ENCODE measurements around the gene ATP5F1C. TPM values are rescaled to one million over a fixed set of nuclear protein-coding genes. Genes with fewer than 3 reads are reported as not detected.
A peak's percentile ranks its signal among the peaks of the same experiment; 100 is the strongest.

Gene ATP5F1C
- total RNA-seq, 2 donors from 2014 or later, result 444 to 610 TPM

- Histone ChIP-seq H3K9ac (ENCODE audit: low read depth in 2 of 2, low read length in 2 of 2) (peak overlapping the region; percentile 77 to 95), H3K4me1 (peaks cover 23% of the 10 kb centered on the region), H3K27me3 (no peaks in the 10 kb centered on the region), H3K27ac (peak overlapping the region; percentile 60), H3K4me3 (peak overlapping the region; percentile 95), H3K9me3 (no peaks in the 10 kb centered on the region), H3K36me3 (no peaks in the 10 kb centered on the region)
- intact Hi-C loops (cut with DNase I), result no loop called here
- TF ChIP-seq CTCF (IDR thresholded peaks at IDR 0.05), result no peak
- no peak for DNase-seq
Observed at GRCh38 chr10:7787150-7787856, 674 bp upstream of the ATP5F1C start.

- H3K27ac ChIP-seq, result peak overlapping the region; percentile 60
- H3K36me3 ChIP-seq, result no peaks in the 10 kb centered on the region
- peak overlapping the region; percentile 95 for H3K4me3 ChIP-seq
- peaks cover 26% of the 10 kb centered on the region for H3K4me1 ChIP-seq
- intact Hi-C loops (cut with DNase I), result loop anchor here (2.0 kb wide), 1 partner anchor 26 kb away; no protein-coding TSS in a partner anchor
- no peak for TF ChIP-seq CTCF (IDR thresholded peaks at IDR 0.05)
- H3K9me3 ChIP-seq, result no peaks in the 10 kb centered on the region
- H3K27me3 ChIP-seq, result no peaks in the 10 kb centered on the region
- peak; percentile 49 for DNase-seq
- H3K9ac ChIP-seq (ENCODE audit: low read depth in 2 of 2, low read length in 2 of 2), result peak overlapping the region; percentile 95 to 97
Observed at GRCh38 chr10:7788639-7789286, 786 bp downstream of the ATP5F1C start.

GRCh38 chr10:7789390-7789789 lies 1.4 kb downstream of the ATP5F1C start:
- Histone ChIP-seq H3K27ac (no peak overlapping the region), H3K4me3 (peak overlapping the region; percentile 95), H3K9ac (ENCODE audit: low read depth in 2 of 2, low read length in 2 of 2) (peak overlapping the region in 1 of 2 donors; percentile 95), H3K4me1 (peaks cover 26% of the 10 kb centered on the region), H3K36me3 (no peaks in the 10 kb centered on the region), H3K9me3 (no peaks in the 10 kb centered on the region), H3K27me3 (no peaks in the 10 kb centered on the region)
- TF ChIP-seq CTCF (IDR thresholded peaks at IDR 0.05), result no peak
- peak; percentile 46 for DNase-seq
- intact Hi-C loops (cut with DNase I), result loop anchor here (2.0 kb wide), 1 partner anchor 25 kb away; no protein-coding TSS in a partner anchor

- Histone ChIP-seq H3K9ac (ENCODE audit: low read depth in 2 of 2, low read length in 2 of 2) (no peak overlapping the region), H3K4me1 (peaks cover 26% of the 10 kb centered on the region), H3K4me3 (no peak overlapping the region), H3K27ac (no peak overlapping the region), H3K9me3 (no peaks in the 10 kb centered on the region), H3K27me3 (no peaks in the 10 kb centered on the region), H3K36me3 (peaks cover 7% of the 10 kb centered on the region)
- no peak for DNase-seq
- intact Hi-C loops (cut with DNase I), result no loop called here
- TF ChIP-seq CTCF (IDR thresholded peaks at IDR 0.05), result no peak
Observed at GRCh38 chr10:7792541-7792940, 4.6 kb downstream of the ATP5F1C start.

GRCh38 chr10:7794251-7795026 lies 6.5 kb downstream of the ATP5F1C start:
- intact Hi-C loops (cut with DNase I), result no loop called here
- Histone ChIP-seq H3K9ac (ENCODE audit: low read depth in 2 of 2, low read length in 2 of 2) (no peak overlapping the region), H3K9me3 (no peaks in the 10 kb centered on the region), H3K36me3 (peaks cover 10% of the 10 kb centered on the region), H3K4me3 (no peak overlapping the region), H3K27ac (no peak overlapping the region), H3K27me3 (no peaks in the 10 kb centered on the region), H3K4me1 (peaks cover 22% of the 10 kb centered on the region)
- DNase-seq, result no peak
- no peak for TF ChIP-seq CTCF (IDR thresholded peaks at IDR 0.05)

Data from colonic mucosa (tissue), 4 donors.